HepG2 (cell line): Measurements from ENCODE around the gene STKLD1. TPM values are rescaled to one million over a fixed set of nuclear protein-coding genes. Genes with fewer than 3 reads are reported as not detected.
A peak's percentile ranks its signal among the peaks of the same experiment; 100 is the strongest.

Source experiments
- ATAC-seq: fragments of 200-7000 bp; cut with Tn5 transposase; 3 replicates; pipeline ENCODE4 v1.9.1; 2020; ENCODE audit warnings: mild to moderate bottlenecking, moderate library complexity
- BruUV-seq: library from RNA; stranded (reverse); fragments of 400-500 nt; replicated peaks from 2 replicates; lab custom pipeline; 2021; lab: Mats Ljungman, UMichigan
- CTCF ChIA-PET: fragments of 300-600 bp; formaldehyde crosslinking; extraction: SDS; loops from one replicate; lab custom pipeline; 2021; ENCODE audit warnings: low total read pairs, inconsistent platforms, low intra/inter-chr PET ratio; lab: Yijun Ruan, JAX
- POLR2A ChIA-PET: fragments of 350-600 bp; sonication (Branson Sonifier 250); formaldehyde crosslinking; loops from one replicate; lab custom pipeline; 2020; ENCODE audit warnings: antibody characterized with exemption, inconsistent platforms; lab: Yijun Ruan, JAX
- DNase-seq: peaks from one replicate; pipeline ENCODE4 v3.0.0-alpha.2; 2015; ENCODE audit warnings: low spot score
- FAIRE-seq: peaks from 3 replicates; lab custom pipeline; 2011; peaks lifted over from hg19 to GRCh38; lab: Jason Lieb, UNC
- H2AFZ ChIP-seq: one replicate; pipeline ENCODE4 v1.6.1; 2011; ENCODE audit warnings: low read length, inconsistent platforms
- H3K27ac ChIP-seq: fragments of 300-600 bp; 3 replicates; pipeline ENCODE4 v1.8.0; 2011; ENCODE audit warnings: mixed run types, mild to moderate bottlenecking, mixed read lengths, low read length, inconsistent platforms; ENCODE audit not compliant: insufficient read depth; ENCODE audit errors: extremely low read length
- H3K27me3 ChIP-seq, 2 experiments: fragments of 200-600 bp in 1 of 2; 2 replicates in 1 of 2; 3 replicates in 1 of 2; pipeline versions ENCODE4 v1.6.0 to v1.8.0; 2011; ENCODE audit warnings: low read length in 2 of 2, mild to moderate bottlenecking in 2 of 2, moderate library complexity in 2 of 2, inconsistent platforms in 1 of 2; ENCODE audit not compliant: insufficient read depth in 2 of 2, control insufficient read depth in 1 of 2
- H3K36me3 ChIP-seq, 2 experiments: fragments of 200-600 bp in 1 of 2; replicated peaks in 1 of 2; 2 replicates in 1 of 2; 3 replicates in 1 of 2; pipeline versions ENCODE4 v1.5.1 to v1.8.0; 2011; ENCODE audit warnings: low read length in 2 of 2, inconsistent platforms in 1 of 2; ENCODE audit not compliant: insufficient read depth in 2 of 2, control insufficient read depth in 1 of 2
- H3K4me1 ChIP-seq: 2 replicates; pipeline ENCODE4 v1.5.1; 2012; ENCODE audit warnings: low read length, inconsistent platforms; ENCODE audit not compliant: insufficient read depth
- H3K4me2 ChIP-seq: 2 replicates; pipeline ENCODE4 v1.6.0; 2011; ENCODE audit warnings: low read depth, low read length, inconsistent platforms
- H3K4me3 ChIP-seq, 3 experiments: fragments of 200-600 bp in 1 of 3; sonication (generic), shearing (Covaris generic) in 1 of 3; replicated peaks in 1 of 3; 2 replicates each; pipeline ENCODE4 v1.5.1; 2011 to 2016; ENCODE audit warnings: low read length in 3 of 3, inconsistent platforms in 2 of 3, low read depth in 2 of 3, mild to moderate bottlenecking in 2 of 3, control low read depth in 1 of 3, mixed read lengths in 1 of 3; ENCODE audit not compliant: insufficient read depth in 1 of 3
- H3K79me2 ChIP-seq: one replicate; pipeline ENCODE4 v1.6.1; 2011; ENCODE audit warnings: low read length, inconsistent platforms; ENCODE audit not compliant: insufficient read depth
- H3K9ac ChIP-seq: 2 replicates; pipeline ENCODE4 v1.6.0; 2011; ENCODE audit warnings: mild to moderate bottlenecking, low read depth, low read length, inconsistent platforms; ENCODE audit not compliant: insufficient read depth
- H3K9me3 ChIP-seq: 2 replicates; pipeline ENCODE4 v1.5.1; 2012; ENCODE audit warnings: mild to moderate bottlenecking, low read length
- H4K20me1 ChIP-seq: 2 replicates; pipeline ENCODE4 v1.6.0; 2011; ENCODE audit warnings: inconsistent platforms, mild to moderate bottlenecking, low read length, moderate library complexity; ENCODE audit not compliant: insufficient read depth
- CTCF ChIP-seq: sonication (generic); formaldehyde crosslinking; IDR thresholded peaks from 2 replicates; pipeline ENCODE4 v1.5.0; 2020; ENCODE audit warnings: mild to moderate bottlenecking, missing genetic modification reagents, moderate library complexity
- HIC2 ChIP-seq: sonication (generic); formaldehyde crosslinking; IDR thresholded peaks from 2 replicates; pipeline ENCODE4 v1.9.0; 2022; ENCODE audit warnings: low read depth, missing genetic modification reagents
- NCOR1 ChIP-seq: fragments of 200-600 bp; sonication (generic); IDR thresholded peaks from 2 replicates; pipeline ENCODE4 v1.7.0; 2017; ENCODE audit warnings: antibody characterized with exemption, low read length, borderline replicate concordance
- NR1H2 ChIP-seq: sonication (generic); formaldehyde crosslinking; IDR thresholded peaks from 2 replicates; pipeline ENCODE4 v1.8.1; 2022; ENCODE audit warnings: low read depth, missing genetic modification reagents, borderline replicate concordance
- RBM39 ChIP-seq: fragments of 200-400 bp; formaldehyde crosslinking; IDR thresholded peaks from one replicate; pipeline ENCODE4 v1.6.1; 2018; ENCODE audit warnings: antibody characterized with exemption, mild to moderate bottlenecking, low read depth, low read length; ENCODE audit not compliant: poor library complexity, severe bottlenecking
- TBP ChIP-seq: sonication (generic); formaldehyde crosslinking; IDR thresholded peaks from 2 replicates; pipeline ENCODE4 v1.5.0; 2020; ENCODE audit warnings: missing genetic modification reagents
- TEAD2 ChIP-seq: sonication (generic); formaldehyde crosslinking; IDR thresholded peaks from 2 replicates; pipeline ENCODE4 v1.9.0; 2021; ENCODE audit warnings: missing genetic modification reagents
- THAP8 ChIP-seq: sonication (generic); formaldehyde crosslinking; IDR thresholded peaks from 2 replicates; pipeline ENCODE4 v1.5.1; 2020; ENCODE audit warnings: missing genetic modification reagents, mild to moderate bottlenecking, borderline replicate concordance
- ZBTB21 ChIP-seq: sonication (generic); formaldehyde crosslinking; IDR thresholded peaks from 2 replicates; pipeline ENCODE4 v1.4.0; 2020; ENCODE audit warnings: missing genetic modification reagents
- ZNF431 ChIP-seq: sonication (generic); formaldehyde crosslinking; IDR thresholded peaks from 2 replicates; pipeline ENCODE4 v1.9.0; 2022; ENCODE audit warnings: missing genetic modification reagents, low read depth, mild to moderate bottlenecking, borderline replicate concordance
- ZNF496 ChIP-seq: sonication (generic); formaldehyde crosslinking; IDR thresholded peaks from 2 replicates; pipeline ENCODE4 v1.8.1; 2023; ENCODE audit warnings: mild to moderate bottlenecking, moderate library complexity, missing genetic modification reagents; ENCODE audit not compliant: insufficient replicate concordance
- ZNF563 ChIP-seq: sonication (generic); formaldehyde crosslinking; IDR thresholded peaks from 2 replicates; pipeline ENCODE4 v1.8.0; 2022; ENCODE audit warnings: mild to moderate bottlenecking, moderate library complexity, missing genetic modification reagents
- ZNF670 ChIP-seq: sonication (generic); formaldehyde crosslinking; IDR thresholded peaks from 2 replicates; pipeline ENCODE4 v1.8.0; 2022; ENCODE audit warnings: mild to moderate bottlenecking, missing genetic modification reagents, borderline replicate concordance
- ZNF75D ChIP-seq: sonication (generic); formaldehyde crosslinking; IDR thresholded peaks from 2 replicates; pipeline ENCODE4 v1.8.1; 2023; ENCODE audit warnings: missing genetic modification reagents, mild to moderate bottlenecking, borderline replicate concordance
- ZSCAN31 ChIP-seq: sonication (generic); formaldehyde crosslinking; IDR thresholded peaks from 2 replicates; pipeline ENCODE4 v1.5.0; 2020; ENCODE audit warnings: low read depth, mild to moderate bottlenecking, missing genetic modification reagents
- WGBS: methylation state at CpG from one replicate; pipeline ENCODE4 v1.1.6; 2017; ENCODE audit warnings: low lambda C conversion rate; 5-methylcytosine and 5-hydroxymethylcytosine counted together
- in situ Hi-C: cut with HindIII; loops from 2 replicates; pipeline ENCODE4 v1.10.0; 2017; ENCODE audit warnings: low pct_unique_long_range_greater_than_20kb; ENCODE audit not compliant: extremely low pct_ligation_motif_present
- intact Hi-C: fragments of 100-400 bp; cut with micrococcal nuclease; formaldehyde crosslinking; loops from one replicate; pipeline ENCODE4 v1.10.0; 2022; ENCODE audit not compliant: unreplicated experiment
- polyA plus RNA-seq, 8 experiments: library from polyadenylated mRNA; depleted of rRNA in 3 of 8; stranded (reverse) in 7 of 8; unstranded in 1 of 8; fragments of >200 nt; fragmentation: Illumina TruSeq in 4 of 8; extraction: Trizol in 4 of 8; gene quantifications; 2 replicates each; pipeline versions ENCODE4 v1.2.1 to v1.2.3, GENCODE V29; 2011 to 2016; ENCODE audit warnings: low read depth in 4 of 8, missing spikeins in 1 of 8, mixed read lengths in 1 of 8; ENCODE audit not compliant: insufficient read depth in 1 of 8
- total RNA-seq, 5 experiments: library from RNA; depleted of rRNA; stranded (reverse); fragments of >200 nt; fragmentation: Illumina TruSeq; extraction: Trizol; gene quantifications; 2 replicates each; pipeline ENCODE4 v1.2.3, GENCODE V29; 2016; ENCODE audit warnings: low read depth in 1 of 5
- TF ChIP-seq, protein P1 (sequence below): sonication (generic); formaldehyde crosslinking; IDR thresholded peaks from 2 replicates; pipeline ENCODE4 v1.4.0; 2020; ENCODE audit warnings: missing genetic modification reagents; ENCODE audit errors: not compliant biosample characterization
- TF ChIP-seq, protein P2 (sequence below): sonication (generic); formaldehyde crosslinking; IDR thresholded peaks from 2 replicates; pipeline ENCODE4 v1.9.0; 2021; ENCODE audit warnings: missing genetic modification reagents, borderline replicate concordance

STKLD1 gene
- total and polyA plus RNA-seq, 2 of the 13 experiments (the other 11 are each of a cell fraction or from before 2014, with no cell fraction given): 1.5 to 2.2 TPM

DNA sequence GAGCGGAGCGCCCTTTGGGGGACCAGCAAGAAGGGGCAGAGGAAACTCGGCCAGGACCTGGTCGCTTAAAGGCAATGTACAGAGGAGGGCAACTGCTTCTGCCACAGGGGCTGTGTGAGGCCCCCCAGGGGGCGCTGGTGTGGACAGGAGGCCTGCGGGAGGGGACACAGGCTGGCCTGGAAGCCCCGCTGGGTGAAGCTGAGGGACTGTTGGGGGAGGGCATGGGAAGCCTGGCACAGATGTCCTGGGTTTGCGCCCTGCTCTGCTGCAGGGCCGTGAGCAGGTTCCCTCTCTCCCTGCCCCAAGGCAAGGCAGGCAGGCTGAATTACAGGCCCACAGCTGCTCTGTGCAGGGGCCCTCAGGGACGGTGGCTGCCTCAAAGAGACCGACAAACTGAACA is 33.6 kb upstream of the STKLD1 start (continued):
- TF ChIP-seq CTCF (CRISPR knock-in tag) (peak; percentile 42), THAP8 (CRISPR knock-in tag) (no peak)

DNA sequence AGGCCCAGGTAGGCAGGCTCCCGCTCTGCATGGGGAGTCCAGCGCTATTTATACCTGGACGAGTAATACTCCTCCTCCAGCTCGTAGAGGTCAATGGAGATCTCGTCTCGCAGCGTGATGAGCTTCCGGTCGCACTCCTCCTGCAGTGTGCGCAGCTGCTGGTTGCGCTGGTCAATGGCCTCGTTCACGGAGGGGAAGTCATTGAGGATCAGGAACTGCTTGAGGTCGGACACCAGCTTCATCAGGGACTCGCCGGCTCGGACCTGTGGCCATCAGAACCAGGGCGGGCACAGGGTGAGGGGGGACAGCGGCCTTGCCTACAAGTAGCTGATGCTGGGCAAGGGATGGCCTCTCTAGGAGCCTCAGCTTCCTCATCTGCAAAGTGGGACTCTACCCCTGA is 32.1 kb upstream of the STKLD1 start:
- H3K9ac ChIP-seq: no peak overlapping the region
- ChIA-PET POLR2A (no interaction called here), CTCF (no interaction called here)
- DNase-seq: no peak
- no peak overlapping the region for H3K4me3 ChIP-seq
- peaks cover 27% of the 10 kb centered on the region for H3K79me2 ChIP-seq
- H3K27me3 ChIP-seq: no peaks in the 10 kb centered on the region; a peak in 1 of 5 replicates
- H4K20me1 ChIP-seq: peaks cover 3% of the 10 kb centered on the region
- H3K4me1 ChIP-seq: peaks cover 14% of the 10 kb centered on the region
- peaks cover 8 to 59% of the 10 kb centered on the region in 2 experiments; a peak in 4 of 5 replicates for H3K36me3 ChIP-seq
- 100% methylated on average over 5 of the region's 19 CpGs for WGBS
- in situ Hi-C loops (no loop called here), intact Hi-C loops (no loop called here)
- FAIRE-seq: no peak
- H3K9me3 ChIP-seq: no peaks in the 10 kb centered on the region
- H3K4me2 ChIP-seq: no peak overlapping the region
- no peak overlapping the region for H3K27ac ChIP-seq
- H2AFZ ChIP-seq: no peak overlapping the region
- ATAC-seq: no peak
- no TSS peak for BruUV-seq
- TF ChIP-seq ZBTB21 (no peak), ZNF496 (no peak), ZNF563 (no peak), HIC2 (CRISPR knock-in tag) (no peak), ZNF431 (CRISPR knock-in tag) (no peak), TEAD2 (CRISPR knock-in tag) (no peak), ZNF670 (CRISPR knock-in tag) (no peak), NR1H2 (no peak), RBM39 (no peak), TBP (CRISPR knock-in tag) (no peak), ZNF75D (CRISPR knock-in tag) (no peak), ZSCAN31 (CRISPR knock-in tag) (no peak), NCOR1 (no peak)
- TF ChIP-seq, protein P1, sequence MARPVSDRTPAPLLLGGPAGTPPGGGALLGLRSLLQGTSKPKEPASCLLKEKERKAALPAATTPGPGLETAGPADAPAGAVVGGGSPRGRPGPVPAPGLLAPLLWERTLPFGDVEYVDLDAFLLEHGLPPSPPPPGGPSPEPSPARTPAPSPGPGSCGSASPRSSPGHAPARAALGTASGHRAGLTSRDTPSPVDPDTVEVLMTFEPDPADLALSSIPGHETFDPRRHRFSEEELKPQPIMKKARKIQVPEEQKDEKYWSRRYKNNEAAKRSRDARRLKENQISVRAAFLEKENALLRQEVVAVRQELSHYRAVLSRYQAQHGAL: no peak
- TF ChIP-seq, protein P2, sequence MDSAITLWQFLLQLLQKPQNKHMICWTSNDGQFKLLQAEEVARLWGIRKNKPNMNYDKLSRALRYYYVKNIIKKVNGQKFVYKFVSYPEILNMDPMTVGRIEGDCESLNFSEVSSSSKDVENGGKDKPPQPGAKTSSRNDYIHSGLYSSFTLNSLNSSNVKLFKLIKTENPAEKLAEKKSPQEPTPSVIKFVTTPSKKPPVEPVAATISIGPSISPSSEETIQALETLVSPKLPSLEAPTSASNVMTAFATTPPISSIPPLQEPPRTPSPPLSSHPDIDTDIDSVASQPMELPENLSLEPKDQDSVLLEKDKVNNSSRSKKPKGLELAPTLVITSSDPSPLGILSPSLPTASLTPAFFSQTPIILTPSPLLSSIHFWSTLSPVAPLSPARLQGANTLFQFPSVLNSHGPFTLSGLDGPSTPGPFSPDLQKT (CRISPR knock-in tag): no peak
